ELF-1 (cell line): Measurements from ENCODE around the gene AGAP1.

Source experiments
- DNase-seq: peaks from one replicate; pipeline ENCODE4 v3.0.0-alpha.2; 2016; ENCODE audit warnings: low read depth, low spot score

AGAP1 gene

GRCh38 chr2:235567842-235568241, 74.0 kb downstream of the AGAP1 start:
- DNase-seq, result no peak

- no peak for DNase-seq
Measured at GRCh38 chr2:235568431-235568830, 74.6 kb downstream of the AGAP1 start.

GRCh38 chr2:235569837-235570236, 76.0 kb downstream of the AGAP1 start:
- DNase-seq, result no peak

GRCh38 chr2:235570256-235570655, 76.4 kb downstream of the AGAP1 start:
- peak; percentile 46 for DNase-seq

- no peak for DNase-seq
Measured at GRCh38 chr2:235570966-235571692, 77.3 kb downstream of the AGAP1 start.

GRCh38 chr2:235572592-235572991, 78.7 kb downstream of the AGAP1 start:
- DNase-seq, result no peak

GRCh38 chr2:235573331-235574221, 79.7 kb downstream of the AGAP1 start:
- no peak for DNase-seq

GRCh38 chr2:235575431-235575830, 81.6 kb downstream of the AGAP1 start:
- no peak for DNase-seq

GRCh38 chr2:235575904-235576303, 82.1 kb downstream of the AGAP1 start:
- DNase-seq, result no peak

- no peak for DNase-seq
Measured at GRCh38 chr2:235576337-235576910, 82.6 kb downstream of the AGAP1 start.

GRCh38 chr2:235577404-235578330, 83.8 kb downstream of the AGAP1 start:
- peak; percentile 80 for DNase-seq

GRCh38 chr2:235579128-235579527, 85.3 kb downstream of the AGAP1 start:
- DNase-seq, result peak; percentile 70

- DNase-seq, result no peak
Measured at GRCh38 chr2:235580426-235581157, 86.7 kb downstream of the AGAP1 start.

GRCh38 chr2:235582081-235582686, 88.3 kb downstream of the AGAP1 start:
- no peak for DNase-seq

GRCh38 chr2:235582729-235583128, 88.9 kb downstream of the AGAP1 start:
- no peak for DNase-seq

- no peak for DNase-seq
Measured at GRCh38 chr2:235583144-235583543, 89.3 kb downstream of the AGAP1 start.

GRCh38 chr2:235583925-235584637, 90.2 kb downstream of the AGAP1 start:
- no peak for DNase-seq

- DNase-seq, result no peak
Measured at GRCh38 chr2:235584638-235585007, 90.8 kb downstream of the AGAP1 start.

GRCh38 chr2:235587202-235587601, 93.4 kb downstream of the AGAP1 start:
- no peak for DNase-seq

GRCh38 chr2:235588750-235589149, 94.9 kb downstream of the AGAP1 start:
- DNase-seq, result no peak
